B cell (primary cell): ENCODE measurements around the gene DGCR2. TPM values are rescaled to one million over a fixed set of nuclear protein-coding genes. Genes with fewer than 3 reads are reported as not detected.

Experiments used
- ATAC-seq: fragments of 200-7000 bp; cut with Tn5 transposase; one replicate; pipeline ENCODE4 v1.10.0; 2021; ENCODE audit warnings: low read depth, mild to moderate bottlenecking, moderate number of reproducible peaks, moderate library complexity
- CTCF ChIA-PET: fragments of 350-600 bp; sonication (Branson Sonifier 250); formaldehyde crosslinking; loops from one replicate; lab custom pipeline; 2021; ENCODE audit warnings: antibody characterized with exemption, inconsistent platforms; lab: Charles Lee
- POLR2A ChIA-PET: fragments of 350-600 bp; sonication (Branson Sonifier 250); formaldehyde crosslinking; loops from one replicate; lab custom pipeline; 2021; ENCODE audit warnings: antibody characterized with exemption; lab: Charles Lee
- DNase-seq: peaks from one replicate; pipeline ENCODE4 v3.0.0; 2013
- H2AFZ ChIP-seq: 2 replicates; pipeline ENCODE4 v1.6.1; 2012; ENCODE audit warnings: mild to moderate bottlenecking, low read depth, low read length; ENCODE audit not compliant: insufficient read depth, poor library complexity, severe bottlenecking
- H3K27ac ChIP-seq, 2 donors: 1 replicate in 1 of 2; 2 replicates in 1 of 2; pipeline ENCODE4 v1.5.1; 2012 to 2013; ENCODE audit warnings: low read length in 2 of 2, mild to moderate bottlenecking in 2 of 2, moderate library complexity in 1 of 2
- H3K27me3 ChIP-seq, 4 experiments: fragments of 200-600 bp in 1 of 4; sonication (generic) in 1 of 4; replicated peaks in 1 of 4; 1 replicate in 2 of 4; 2 replicates in 2 of 4; pipeline versions ENCODE4 v1.6.1 to v1.7.0; 2013 to 2016; ENCODE audit warnings: low read length in 3 of 4, mild to moderate bottlenecking in 2 of 4, mixed read lengths in 1 of 4, moderate library complexity in 1 of 4; ENCODE audit not compliant: insufficient read depth in 4 of 4, control insufficient read depth in 3 of 4; ENCODE audit errors: control extremely low read depth in 1 of 4
- H3K36me3 ChIP-seq, 2 experiments: replicated peaks in 1 of 2; 1 replicate in 1 of 2; 2 replicates in 1 of 2; pipeline versions ENCODE4 v1.6.1 to v1.7.1; 2013; ENCODE audit warnings: low read length in 1 of 2; ENCODE audit not compliant: insufficient read depth in 2 of 2, control insufficient read depth in 1 of 2; ENCODE audit errors: control extremely low read depth in 1 of 2, extremely low read depth in 1 of 2
- H3K4me1 ChIP-seq, 2 donors: fragments of 200-600 bp in 1 of 2; sonication (generic) in 1 of 2; 1 replicate in 1 of 2; 2 replicates in 1 of 2; pipeline versions ENCODE4 v1.5.1 to v1.6.1; 2013 to 2017; ENCODE audit warnings: low read length in 2 of 2; ENCODE audit not compliant: control insufficient read depth in 2 of 2, insufficient read depth in 2 of 2
- H3K4me2 ChIP-seq: replicated peaks from 2 replicates; pipeline ENCODE3; 2012; ENCODE audit warnings: mild to moderate bottlenecking, low read depth, low read length; ENCODE audit not compliant: poor library complexity, severe bottlenecking
- H3K4me3 ChIP-seq, 5 experiments: fragments of 200-600 bp in 1 of 5; sonication (generic) in 1 of 5; 1 replicate in 3 of 5; 2 replicates in 2 of 5; pipeline versions ENCODE4 v1.5.1 to v1.7.0; 2011 to 2016; ENCODE audit warnings: low read length in 4 of 5, mild to moderate bottlenecking in 4 of 5, low read depth in 2 of 5, control low read depth in 1 of 5, moderate library complexity in 1 of 5; ENCODE audit not compliant: insufficient read depth in 1 of 5; ENCODE audit errors: control extremely low read depth in 1 of 5, extremely low read depth in 1 of 5
- H3K79me2 ChIP-seq: fragments of 200-600 bp; sonication (generic); one replicate; pipeline ENCODE4 v1.6.0; 2016; ENCODE audit warnings: low read length; ENCODE audit not compliant: control insufficient read depth, insufficient read depth
- H3K9ac ChIP-seq: fragments of 200-600 bp; sonication (generic); 2 replicates; pipeline ENCODE4 v1.6.1; 2017; ENCODE audit warnings: mild to moderate bottlenecking, low read length, moderate library complexity
- H3K9me3 ChIP-seq, 3 donors: one replicate each; pipeline versions ENCODE4 v1.6.1 to v1.7.1; 2013; ENCODE audit warnings: low read length in 2 of 3; ENCODE audit not compliant: control insufficient read depth in 2 of 3, insufficient read depth in 1 of 3; ENCODE audit errors: control extremely low read depth in 1 of 3
- H4K20me1 ChIP-seq: 2 replicates; pipeline ENCODE4 v1.6.0; 2012; ENCODE audit warnings: mild to moderate bottlenecking, low read length; ENCODE audit not compliant: insufficient read depth, control insufficient read depth, poor library complexity, severe bottlenecking
- H3K27ac Mint-ChIP-seq: one replicate; pipeline ENCODE4 v1.8.0; 2021; ENCODE audit warnings: mixed read lengths
- H3K27me3 Mint-ChIP-seq: one replicate; pipeline ENCODE4 v1.8.0; 2021; ENCODE audit warnings: mixed read lengths
- H3K4me1 Mint-ChIP-seq: one replicate; pipeline ENCODE4 v1.8.0; 2021; ENCODE audit warnings: mixed read lengths
- H3K4me3 Mint-ChIP-seq: one replicate; pipeline ENCODE4 v1.8.0; 2021; ENCODE audit warnings: mixed read lengths
- H3K9me3 Mint-ChIP-seq: one replicate; pipeline ENCODE4 v1.8.0; 2022; ENCODE audit warnings: mixed read lengths; ENCODE audit not compliant: insufficient read depth
- CTCF ChIP-seq: fragments of 200-600 bp; IDR thresholded peaks from one replicate; pipeline ENCODE4 v1.8.0; 2022; ENCODE audit warnings: antibody characterized with exemption, mild to moderate bottlenecking
- EZH2 ChIP-seq: IDR thresholded peaks from 2 replicates; pipeline ENCODE4 v1.6.1; 2012; ENCODE audit warnings: borderline replicate concordance, low read depth, mild to moderate bottlenecking, moderate library complexity, low read length; ENCODE audit not compliant: insufficient read depth, poor library complexity, severe bottlenecking
- WGBS: methylation state at CpG from one replicate; pipeline ENCODE4 v1.1.5; 2013; ENCODE audit warnings: missing lambda C conversion rate; ENCODE audit not compliant: insufficient coverage; 5-methylcytosine and 5-hydroxymethylcytosine counted together
- intact Hi-C: fragments of 100-400 bp; cut with micrococcal nuclease; formaldehyde crosslinking; loops from one replicate; pipeline ENCODE4 v1.10.0; 2022
- polyA plus RNA-seq: library from polyadenylated mRNA; depleted of rRNA; stranded (reverse); fragments of >200 nt; gene quantifications from 2 replicates; pipeline ENCODE4 v1.2.3, GENCODE V29; 2012
- total RNA-seq, 2 donors: library from RNA; stranded (reverse); fragments of 120-200 nt in 1 of 2; gene quantifications; 1 replicate in 1 of 2; 2 replicates in 1 of 2; pipeline versions ENCODE4 v1.2.3 to v1.2.4, GENCODE V29; 2013 to 2022

Gene DGCR2
- total and polyA plus RNA-seq, 2 donors (not counting 1 experiment from before 2014, with no cell fraction given): 28.8 to 49.5 TPM

GRCh38 chr22:19079691-19080090 lies 42.5 kb downstream of the DGCR2 start:
- peaks cover 46% of the 10 kb centered on the region for H3K79me2 ChIP-seq
- H4K20me1 ChIP-seq: peaks cover 28% of the 10 kb centered on the region
- TF ChIP-seq EZH2 (no peak), CTCF (no peak)
- POLR2A ChIA-PET: no interaction called here
- intact Hi-C loops: no loop called here
- Mint-ChIP-seq H3K4me3 (no peak overlapping the region), H3K27ac (no peak overlapping the region), H3K27me3 (no peaks in the 10 kb centered on the region), H3K9me3 (no peaks in the 10 kb centered on the region), H3K4me1 (peaks cover 12% of the 10 kb centered on the region)
- ATAC-seq (no peak), DNase-seq (no peak)
- H3K27ac ChIP-seq: no peak overlapping the region
- CTCF ChIA-PET: no interaction called here
- H3K9ac ChIP-seq: no peak overlapping the region
- no peak overlapping the region for H2AFZ ChIP-seq
- H3K4me2 ChIP-seq: no peak overlapping the region
- no peak overlapping the region for H3K4me3 ChIP-seq
- no peaks in the 10 kb centered on the region for H3K9me3 ChIP-seq
- H3K36me3 ChIP-seq: peaks cover 8 to 27% of the 10 kb centered on the region in 2 experiments
- 76% methylated on average over 4 of the region's 4 CpGs for WGBS
- no peaks in the 10 kb centered on the region for H3K27me3 ChIP-seq
- H3K4me1 ChIP-seq: peaks cover 0 to 3% of the 10 kb centered on the region in 2 donors

DNA sequence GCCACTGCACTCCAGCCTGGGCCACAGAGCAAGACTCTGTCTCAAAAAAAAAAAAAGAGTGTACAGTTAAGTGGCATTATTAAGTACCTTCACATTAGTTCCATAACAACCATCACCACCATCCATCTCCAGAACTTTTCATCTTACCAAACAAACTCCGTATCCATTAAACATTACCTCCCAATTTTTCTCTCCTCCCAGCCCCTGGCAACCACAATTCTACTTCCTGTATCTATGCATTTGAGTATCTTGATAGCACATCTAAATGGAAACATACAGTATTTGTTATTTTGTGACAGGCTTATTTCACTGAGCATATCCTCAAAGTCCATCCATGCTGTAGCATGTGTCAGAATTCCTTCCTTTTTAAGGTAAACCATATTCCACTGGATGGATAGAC lies 46.8 kb downstream of the DGCR2 start:
- no CpG with 5 or more reads among the region's 1 CpG for WGBS
- no peak overlapping the region for H3K27ac Mint-ChIP-seq

More for the DNA sequence above, 46.8 kb downstream of the DGCR2 start:
- no peaks in the 10 kb centered on the region for H3K27me3 Mint-ChIP-seq
- Histone ChIP-seq H3K4me1 (no peaks in the 10 kb centered on the region), H3K27ac (no peak overlapping the region), H3K9ac (no peak overlapping the region), H3K4me3 (no peak overlapping the region), H4K20me1 (peaks cover 49% of the 10 kb centered on the region), H3K9me3 (no peaks in the 10 kb centered on the region), H3K79me2 (peaks cover 64% of the 10 kb centered on the region), H3K4me2 (no peak overlapping the region), H3K36me3 (peaks cover 1 to 30% of the 10 kb centered on the region in 2 experiments), H2AFZ (no peak overlapping the region), H3K27me3 (no peaks in the 10 kb centered on the region)
- ATAC-seq (no peak), DNase-seq (no peak)
- CTCF ChIA-PET: interaction anchor here (0.9 kb wide), 1 partner anchor 10 kb away, joined by 3 read pairs; no protein-coding TSS in a partner anchor
- intact Hi-C loops: no loop called here
- peaks cover 2% of the 10 kb centered on the region for H3K4me1 Mint-ChIP-seq
- H3K4me3 Mint-ChIP-seq: no peak overlapping the region
- no peaks in the 10 kb centered on the region for H3K9me3 Mint-ChIP-seq
- TF ChIP-seq CTCF (no peak), EZH2 (no peak)
- POLR2A ChIA-PET: no interaction called here
